ENCODE results near the gene PICK1.

GRCh38 chr22:38051900-38052862 is 5.0 kb upstream of the PICK1 start:
- TF ChIP-seq ELK1 (IDR thresholded peaks at IDR 0.05; ENCODE audit: borderline replicate concordance, low read depth, low read length): no peak
- TF ChIP-seq POLR2A (IDR thresholded peaks at IDR 0.05; ENCODE audit: low read depth, low read length): no peak
- TF ChIP-seq CTCF (conservative IDR thresholded peaks at IDR 0.05; ENCODE audit: low read depth, low read length): peak; percentile 85

All from IMR-90 (cell line).